ENCODE results near the gene RAB11FIP2. TPM values are rescaled to one million over a fixed set of nuclear protein-coding genes. Genes with fewer than 3 reads are reported as not detected.

Gene RAB11FIP2
- total RNA-seq, 1 experiment from 2014 or later = 12.2 TPM

- ChIA-PET CTCF (no interaction called here), POLR2A (interaction anchor here (0.6 kb wide), 1 partner anchor 1433 kb away, joined by 5 read pairs; no protein-coding TSS in a partner anchor)
- Mint-ChIP-seq H3K4me3 (no peak overlapping the region), H3K9me3 (peaks cover 4% of the 10 kb centered on the region), H3K4me1 (peaks cover 13% of the 10 kb centered on the region), H3K36me3 (no peaks in the 10 kb centered on the region), H3K27me3 (ENCODE audit: low read depth) (no peaks in the 10 kb centered on the region), H3K27ac (no peak overlapping the region)
- DNase-seq (ENCODE audit: low spot score) (no peak), ATAC-seq (no peak)
- no peak for TF ChIP-seq E2F4 (CRISPR knock-in tag; IDR thresholded peaks at IDR 0.05; ENCODE audit: borderline replicate concordance, low read depth)
- TF ChIP-seq NFATC4 (CRISPR knock-in tag; IDR thresholded peaks at IDR 0.05) = no peak
- no peak for TF ChIP-seq STAT6 (CRISPR knock-in tag; conservative IDR thresholded peaks at IDR 0.05; ENCODE audit: low read depth)
- TF ChIP-seq SMAD4 (CRISPR knock-in tag; IDR thresholded peaks at IDR 0.05) = no peak
- no peak for TF ChIP-seq MLX (CRISPR knock-in tag; IDR thresholded peaks at IDR 0.05)
- no peak for TF ChIP-seq ZMAT4 (CRISPR knock-in tag; IDR thresholded peaks at IDR 0.05)
- TF ChIP-seq NR3C1 (CRISPR knock-in tag; conservative IDR thresholded peaks at IDR 0.05; ENCODE audit: low read depth) = no peak
- TF ChIP-seq NR1H2 (CRISPR knock-in tag; IDR thresholded peaks at IDR 0.05) = no peak
- no peak for TF ChIP-seq USF2 (CRISPR knock-in tag; IDR thresholded peaks at IDR 0.05)
- no peak for TF ChIP-seq ZNF317 (CRISPR knock-in tag; IDR thresholded peaks at IDR 0.05; ENCODE audit: borderline replicate concordance, low read depth)
- TF ChIP-seq ZNF232 (CRISPR knock-in tag; IDR thresholded peaks at IDR 0.05) = no peak
- no peak for TF ChIP-seq GABPB1 (CRISPR knock-in tag; IDR thresholded peaks at IDR 0.05)
- no peak for TF ChIP-seq AFF4 (CRISPR knock-in tag; IDR thresholded peaks at IDR 0.05; ENCODE audit: borderline replicate concordance)
- no peak for TF ChIP-seq ZNF121 (CRISPR knock-in tag; IDR thresholded peaks at IDR 0.05)
Measured at GRCh38 chr10:117964536-117964935, 82.2 kb downstream of the RAB11FIP2 start.

GRCh38 chr10:117960345-117960935, 86.3 kb downstream of the RAB11FIP2 start:
- CTCF ChIA-PET = no interaction called here
- POLR2A ChIA-PET = no interaction called here
- Mint-ChIP-seq H3K9me3 (no peaks in the 10 kb centered on the region), H3K27ac (no peak overlapping the region), H3K4me3 (no peak overlapping the region), H3K36me3 (no peaks in the 10 kb centered on the region), H3K27me3 (ENCODE audit: low read depth) (no peaks in the 10 kb centered on the region), H3K4me1 (0 out of 2 replicates have a peak, but pooled peaks cover 3% of the 10 kb centered on the region)
- no peak for ATAC-seq
- no peak for DNase-seq (ENCODE audit: low spot score)
- TF ChIP-seq NFYB (CRISPR knock-in tag; conservative IDR thresholded peaks at IDR 0.05; ENCODE audit: low read depth) = no peak
- TF ChIP-seq, protein P1, sequence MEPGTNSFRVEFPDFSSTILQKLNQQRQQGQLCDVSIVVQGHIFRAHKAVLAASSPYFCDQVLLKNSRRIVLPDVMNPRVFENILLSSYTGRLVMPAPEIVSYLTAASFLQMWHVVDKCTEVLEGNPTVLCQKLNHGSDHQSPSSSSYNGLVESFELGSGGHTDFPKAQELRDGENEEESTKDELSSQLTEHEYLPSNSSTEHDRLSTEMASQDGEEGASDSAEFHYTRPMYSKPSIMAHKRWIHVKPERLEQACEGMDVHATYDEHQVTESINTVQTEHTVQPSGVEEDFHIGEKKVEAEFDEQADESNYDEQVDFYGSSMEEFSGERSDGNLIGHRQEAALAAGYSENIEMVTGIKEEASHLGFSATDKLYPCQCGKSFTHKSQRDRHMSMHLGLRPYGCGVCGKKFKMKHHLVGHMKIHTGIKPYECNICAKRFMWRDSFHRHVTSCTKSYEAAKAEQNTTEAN (CRISPR knock-in tag; IDR thresholded peaks at IDR 0.05) = no peak
- no peak for TF ChIP-seq TCF7 (CRISPR knock-in tag; IDR thresholded peaks at IDR 0.05; ENCODE audit: low read depth)
- TF ChIP-seq ZNF219 (CRISPR knock-in tag; IDR thresholded peaks at IDR 0.05; ENCODE audit: borderline replicate concordance) = no peak
- no peak for TF ChIP-seq ZNF317 (CRISPR knock-in tag; IDR thresholded peaks at IDR 0.05; ENCODE audit: borderline replicate concordance, low read depth)
- no peak for TF ChIP-seq CBFB (CRISPR knock-in tag; IDR thresholded peaks at IDR 0.05; ENCODE audit: low read depth)
- TF ChIP-seq PRRX2 (CRISPR knock-in tag; IDR thresholded peaks at IDR 0.05) = no peak
- no peak for TF ChIP-seq JAZF1 (CRISPR knock-in tag; IDR thresholded peaks at IDR 0.05)
- no peak for TF ChIP-seq OVOL2 (CRISPR knock-in tag; IDR thresholded peaks at IDR 0.05; ENCODE audit: borderline replicate concordance)
- no peak for TF ChIP-seq SMAD3 (CRISPR knock-in tag; IDR thresholded peaks at IDR 0.05; ENCODE audit: borderline replicate concordance)
- TF ChIP-seq ZNF121 (CRISPR knock-in tag; IDR thresholded peaks at IDR 0.05) = no peak
- no peak for TF ChIP-seq EMX1 (CRISPR knock-in tag; IDR thresholded peaks at IDR 0.05)
- TF ChIP-seq FOXJ3 (CRISPR knock-in tag; IDR thresholded peaks at IDR 0.05; ENCODE audit: borderline replicate concordance) = no peak
- TF ChIP-seq ZNF423 (CRISPR knock-in tag; IDR thresholded peaks at IDR 0.05) = no peak

Data from WTC11 (cell line).